ENCODE results near the gene LHFPL4. TPM values are rescaled to one million over a fixed set of nuclear protein-coding genes. Genes with fewer than 3 reads are reported as not detected.
"Not testable (repeated sequence)": the region's sequence is repeated elsewhere in the genome, so short reads cannot be mapped to it uniquely, and the experiment has no call there.

The LHFPL4 gene
- total and polyA plus RNA-seq, 2 of the 8 experiments (the other 6 are each of a cell fraction or from before 2014, with no cell fraction given) = 5.0 to 16.9 TPM

DNA sequence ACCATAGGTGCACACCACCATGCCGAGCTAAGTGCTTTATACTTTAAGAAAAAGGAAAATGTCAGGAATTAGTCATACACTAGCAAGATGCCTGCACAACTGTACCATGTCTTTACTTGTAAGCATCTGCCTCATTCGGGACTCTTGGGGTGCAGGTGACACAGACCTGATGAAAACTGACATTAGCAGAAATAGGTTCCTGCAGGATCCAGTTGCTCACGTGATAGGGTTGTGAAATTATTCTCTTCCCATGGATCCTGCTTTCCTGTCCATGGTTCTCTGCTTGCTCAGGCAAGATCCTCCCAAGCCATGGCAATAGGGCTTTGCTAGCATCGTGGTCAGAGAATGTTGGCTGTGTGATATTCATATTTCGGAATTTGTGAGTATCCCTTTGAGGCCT lies 10.2 kb upstream of the LHFPL4 start (continued):
- TF ChIP-seq GTF2F1 (IDR thresholded peaks at IDR 0.05; ENCODE audit: borderline replicate concordance, low read depth, low read length) (no peak), HDAC6 (IDR thresholded peaks at IDR 0.05; ENCODE audit: low read depth, low read length) (no peak), ZNF274 (IDR thresholded peaks at IDR 0.05; ENCODE audit: borderline replicate concordance, extremely low read depth, low read length) (no peak), RFX5 (IDR thresholded peaks at IDR 0.05; ENCODE audit: borderline replicate concordance, low read depth, low read length) (no peak), RNF2 (IDR thresholded peaks at IDR 0.05; ENCODE audit: borderline replicate concordance, low read depth, low read length, missing control alignments, poor library complexity, severe bottlenecking) (no peak), TBP (IDR thresholded peaks at IDR 0.05; ENCODE audit: low read depth, low read length) (no peak), POLR2A (IDR thresholded peaks at IDR 0.05; ENCODE audit: control extremely low read depth in 1 of 2, low read depth in 2 of 2, low read length in 2 of 2) (no peak), SP2 (IDR thresholded peaks at IDR 0.05; ENCODE audit: low read length) (no peak)

DNA sequence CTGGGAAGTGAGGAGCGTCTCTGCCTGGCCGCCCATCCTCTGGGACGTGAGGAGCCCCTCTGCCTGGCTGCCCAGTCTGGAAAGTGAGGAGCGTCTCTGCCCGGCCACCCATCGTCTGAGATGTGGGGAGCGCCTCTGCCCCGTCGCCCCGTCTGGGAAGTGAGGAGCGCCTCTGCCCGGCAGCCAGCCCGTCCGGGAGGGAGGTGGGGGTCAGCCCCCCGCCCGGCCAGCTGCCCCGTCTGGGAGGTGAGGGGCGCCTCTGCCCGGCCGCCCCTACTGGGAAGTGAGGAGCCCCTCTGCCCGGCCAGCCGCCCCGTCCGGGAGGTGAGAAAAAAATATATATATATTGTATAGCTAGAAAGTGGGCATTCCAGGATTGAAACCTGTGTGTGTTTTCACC lies 6.4 kb upstream of the LHFPL4 start:
- H3K4me1 ChIP-seq (replicated peaks in 1 of 4; ENCODE audit: control insufficient read depth in 3 of 4, insufficient read depth in 4 of 4, low read length in 3 of 4); H2AK5ac ChIP-seq (ENCODE audit: low read depth, low read length); H2BK15ac ChIP-seq (ENCODE audit: low read length); H3K27me3 ChIP-seq (replicated peaks in 1 of 4; ENCODE audit: control insufficient read depth in 3 of 4, extremely low read depth in 1 of 4, insufficient read depth in 3 of 4, low read length in 3 of 4); H3K9me3 ChIP-seq (ENCODE audit: insufficient read depth in 2 of 2, low read depth in 1 of 2, low read length in 1 of 2); H3K4me3 ChIP-seq (ENCODE audit: extremely low read depth in 1 of 4, insufficient read depth in 2 of 4, low read depth in 3 of 4, low read length in 4 of 4); H3K9ac ChIP-seq (replicated peaks in 1 of 4; ENCODE audit: extremely low read depth in 1 of 4, low read depth in 3 of 4, low read length in 3 of 4); DNase-seq (ENCODE audit: low read depth in 1 of 2, low spot score in 2 of 2); H2BK120ac ChIP-seq (replicated peaks; ENCODE audit: low read depth, low read length); H3K14ac ChIP-seq (ENCODE audit: insufficient read length); H4K8ac ChIP-seq (ENCODE audit: extremely low read depth, insufficient read depth, low read length); H3K36me3 ChIP-seq (ENCODE audit: control insufficient read depth in 2 of 4, insufficient read depth in 4 of 4, low read length in 3 of 4); H3K18ac ChIP-seq (ENCODE audit: extremely low read depth, low read length); H3K4me2 ChIP-seq (ENCODE audit: insufficient read depth in 1 of 2, low read depth in 2 of 2, low read length in 2 of 2); H2BK12ac ChIP-seq (ENCODE audit: low read depth, low read length); H2BK20ac ChIP-seq (ENCODE audit: low read length); H3K79me2 ChIP-seq (ENCODE audit: control insufficient read depth in 1 of 2, insufficient read depth in 2 of 2, low read length in 2 of 2); H3K27ac ChIP-seq (ENCODE audit: low read depth, low read length); POLR2A ChIA-PET (ENCODE audit: partially characterized antibody); H2AFZ ChIP-seq (ENCODE audit: low read length); H3K56ac ChIP-seq (replicated peaks; ENCODE audit: insufficient read length, low read depth, low read length); H4K5ac ChIP-seq (ENCODE audit: insufficient read length, low read depth, low read length); H3K23ac ChIP-seq (ENCODE audit: insufficient read length); H4K91ac ChIP-seq (replicated peaks; ENCODE audit: insufficient read length, low read length); H3K4ac ChIP-seq (replicated peaks; ENCODE audit: insufficient read length, low read depth, low read length); FAIRE-seq; H2BK5ac ChIP-seq (ENCODE audit: low read depth, low read length); H3K23me2 ChIP-seq (ENCODE audit: low read depth, low read length); H3K79me1 ChIP-seq (ENCODE audit: low read depth, low read length); H4K20me1 ChIP-seq (replicated peaks in 1 of 2; ENCODE audit: control insufficient read depth in 1 of 2, insufficient read depth in 2 of 2, low read length in 2 of 2): not testable (repeated sequence)
- CTCF ChIA-PET (ENCODE audit: partially characterized antibody) = interaction anchor here (0.9 kb wide), 1 partner anchor 168 kb away, joined by 4 read pairs; no protein-coding TSS in a partner anchor
- 90% methylated on average over 15 of the region's 24 CpGs; no CpG with 5 or more reads in 1 of the 2 experiments for WGBS, 2 experiments (ENCODE audit: extremely low coverage in 1 of 2, insufficient coverage in 1 of 2, insufficient read length in 1 of 2, insufficient replicate concordance in 2 of 2, low coverage in 1 of 2, low lambda C conversion rate in 2 of 2, missing lambda C conversion rate in 1 of 2)

Measured in H1 (cell line).